Measurements from ENCODE around the gene COG3. TPM values are rescaled to one million over a fixed set of nuclear protein-coding genes. Genes with fewer than 3 reads are reported as not detected.

COG3 gene
- total and polyA plus RNA-seq, 2 donors (not counting 3 experiments of a cell fraction or from before 2014, with no cell fraction given), result 18.9 to 27.0 TPM

- no TSS peak for BruUV-seq (replicated peaks)
- no peak overlapping the region for H2AFZ ChIP-seq (ENCODE audit: low read depth, low read length)
- H3K79me2 ChIP-seq (ENCODE audit: control insufficient read depth, insufficient read depth, low read length), result peaks cover 69% of the 10 kb centered on the region
- H4K20me1 ChIP-seq (replicated peaks; ENCODE audit: control insufficient read depth, extremely low read depth, insufficient read depth, low read length), result peaks cover 10% of the 10 kb centered on the region
- DNase-seq (ENCODE audit: low read depth, low spot score) (no peak), FAIRE-seq (no peak)
- peaks cover 12% of the 10 kb centered on the region for H3K4me1 ChIP-seq (ENCODE audit: control insufficient read depth, extremely low read depth, insufficient read depth, low read length)
- intact Hi-C loops (cut with micrococcal nuclease) (no loop called here), dilution Hi-C loops (cut with MboI; ENCODE audit: extremely low pct_ligation_motif_present, low sequenced_read_pairs) (no loop called here)
- no peaks in the 10 kb centered on the region for H3K9me1 ChIP-seq (replicated peaks; ENCODE audit: control insufficient read depth, extremely low read depth, insufficient read depth, low read length)
- H3K9ac ChIP-seq (replicated peaks; ENCODE audit: extremely low read depth, insufficient read depth, low read length), result no peak overlapping the region
- H3K36me3 ChIP-seq (ENCODE audit: control insufficient read depth in 2 of 2, extremely low read depth in 1 of 2, insufficient read depth in 2 of 2, low read length in 2 of 2), result no peaks in the 10 kb centered on the region
- ChIA-PET POLR2A (interaction anchor here (1.6 kb wide), 1 partner anchor 26 kb away, joined by 3 read pairs; no protein-coding TSS in a partner anchor), CTCF (no interaction called here)
- H3K9me3 ChIP-seq (replicated peaks; ENCODE audit: control insufficient read depth, insufficient read depth, low read length), result no peaks in the 10 kb centered on the region
- H3K4me2 ChIP-seq (ENCODE audit: insufficient read depth, low read length), result peak overlapping the region; percentile 65
- no peak overlapping the region for H3K27ac ChIP-seq (ENCODE audit: insufficient read depth, low read depth, low read length)
- H3K27me3 ChIP-seq (ENCODE audit: control insufficient read depth in 2 of 2, insufficient read depth in 2 of 2, low read length in 2 of 2), result peaks cover 3% of the 10 kb centered on the region in 2 experiments
- TF ChIP-seq FOS (IDR thresholded peaks at IDR 0.05; ENCODE audit: borderline replicate concordance, insufficient read depth, low read length), result no peak
- TF ChIP-seq CTCF (IDR thresholded peaks at IDR 0.05; ENCODE audit: extremely low read depth in 1 of 2, insufficient read depth in 1 of 2, low read depth in 1 of 2, low read length in 2 of 2), result no peak
- TF ChIP-seq MYC (IDR thresholded peaks at IDR 0.05; ENCODE audit: low read depth, low read length), result no peak
- no peak for TF ChIP-seq POLR2AphosphoS5 (IDR thresholded peaks at IDR 0.05; ENCODE audit: insufficient read depth, low read depth, low read length)
- TF ChIP-seq MAX (IDR thresholded peaks at IDR 0.05; ENCODE audit: insufficient read depth, insufficient read length), result no peak
- no peak overlapping the region for H3K4me3 ChIP-seq (replicated peaks in 1 of 3; ENCODE audit: insufficient read depth in 1 of 3, low read depth in 1 of 3, low read length in 3 of 3)
Measured at GRCh38 chr13:45466359-45466758, 1.6 kb downstream of the COG3 start.

GRCh38 chr13:45468635-45469034, 3.9 kb downstream of the COG3 start:
- intact Hi-C loops (cut with micrococcal nuclease) (no loop called here), dilution Hi-C loops (cut with MboI; ENCODE audit: extremely low pct_ligation_motif_present, low sequenced_read_pairs) (no loop called here)
- FAIRE-seq (no peak), DNase-seq (ENCODE audit: low read depth, low spot score) (no peak)
- Histone ChIP-seq H3K9me1 (replicated peaks; ENCODE audit: control insufficient read depth, extremely low read depth, insufficient read depth, low read length) (no peaks in the 10 kb centered on the region), H3K27me3 (ENCODE audit: control insufficient read depth in 2 of 2, insufficient read depth in 2 of 2, low read length in 2 of 2) (no peaks in the 10 kb centered on the region), H2AFZ (ENCODE audit: low read depth, low read length) (no peak overlapping the region), H4K20me1 (replicated peaks; ENCODE audit: control insufficient read depth, extremely low read depth, insufficient read depth, low read length) (peaks cover 10% of the 10 kb centered on the region), H3K79me2 (ENCODE audit: control insufficient read depth, insufficient read depth, low read length) (peaks cover 90% of the 10 kb centered on the region), H3K36me3 (ENCODE audit: control insufficient read depth in 2 of 2, extremely low read depth in 1 of 2, insufficient read depth in 2 of 2, low read length in 2 of 2) (no peaks in the 10 kb centered on the region), H3K4me3 (replicated peaks in 1 of 3; ENCODE audit: insufficient read depth in 1 of 3, low read depth in 1 of 3, low read length in 3 of 3) (no peak overlapping the region), H3K27ac (ENCODE audit: insufficient read depth, low read depth, low read length) (no peak overlapping the region), H3K9me3 (replicated peaks; ENCODE audit: control insufficient read depth, insufficient read depth, low read length) (no peaks in the 10 kb centered on the region), H3K9ac (replicated peaks; ENCODE audit: extremely low read depth, insufficient read depth, low read length) (no peak overlapping the region), H3K4me1 (ENCODE audit: control insufficient read depth, extremely low read depth, insufficient read depth, low read length) (peaks cover 12% of the 10 kb centered on the region), H3K4me2 (ENCODE audit: insufficient read depth, low read length) (no peak overlapping the region)
- CTCF ChIA-PET, result interaction anchor here (0.9 to 1.0 kb wide), 2 partner anchors 14 to 72 kb away, joined by 3 read pairs; no protein-coding TSS in a partner anchor
- no TSS peak for BruUV-seq (replicated peaks)
- POLR2A ChIA-PET, result no interaction called here
- TF ChIP-seq MYC (IDR thresholded peaks at IDR 0.05; ENCODE audit: low read depth, low read length), result no peak
- TF ChIP-seq MAX (IDR thresholded peaks at IDR 0.05; ENCODE audit: insufficient read depth, insufficient read length), result no peak
- no peak for TF ChIP-seq POLR2A (IDR thresholded peaks at IDR 0.05; ENCODE audit: low read depth, low read length)
- TF ChIP-seq FOS (IDR thresholded peaks at IDR 0.05; ENCODE audit: borderline replicate concordance, insufficient read depth, low read length), result no peak
- no peak for TF ChIP-seq EZH2 (IDR thresholded peaks at IDR 0.05; ENCODE audit: borderline replicate concordance, low read depth, low read length, severe bottlenecking)
- TF ChIP-seq JUN (IDR thresholded peaks at IDR 0.05; ENCODE audit: borderline replicate concordance, insufficient read depth, insufficient read length, low read depth), result no peak
- TF ChIP-seq CTCF (IDR thresholded peaks at IDR 0.05; ENCODE audit: extremely low read depth in 1 of 2, insufficient read depth in 1 of 2, low read depth in 1 of 2, low read length in 2 of 2), result no peak
